PC-3 (cell line): ENCODE measurements around the gene PTHLH. TPM values are rescaled to one million over a fixed set of nuclear protein-coding genes. Genes with fewer than 3 reads are reported as not detected.
A peak's percentile ranks its signal among the peaks of the same experiment; 100 is the strongest.

Experiments
- ATAC-seq: fragments of 200-7000 bp; cut with Tn5 transposase; 2 replicates; pipeline ENCODE4 v1.9.1; 2020; ENCODE audit warnings: mild to moderate bottlenecking, moderate library complexity
- BruUV-seq: library from RNA; stranded (reverse); fragments of 400-500 nt; replicated peaks from 2 replicates; lab custom pipeline; 2021; lab: Mats Ljungman, UMichigan
- CTCF ChIA-PET: fragments of 300-600 bp; sonication (Branson Sonifier 250); formaldehyde crosslinking; loops from one replicate; lab custom pipeline; 2022; ENCODE audit warnings: antibody characterized with exemption; lab: Charles Lee
- POLR2A ChIA-PET: fragments of 300-600 bp; sonication (Branson Sonifier 250); formaldehyde crosslinking; loops from one replicate; lab custom pipeline; 2022; ENCODE audit warnings: antibody characterized with exemption; ENCODE audit not compliant: unreplicated experiment; lab: Charles Lee
- DNase-seq: peaks from one replicate; pipeline ENCODE4 v3.0.0-alpha.2; 2015
- H2AFZ ChIP-seq: fragments of 300-600 bp; sonication (generic); 2 replicates; pipeline ENCODE4 v1.6.0; 2016; ENCODE audit warnings: antibody characterized with exemption, low read length
- H3F3A ChIP-seq: fragments of 300-600 bp; sonication (generic); one replicate; pipeline ENCODE4 v1.6.0; 2017; ENCODE audit warnings: antibody characterized with exemption, low read length, control low read depth, mild to moderate bottlenecking; ENCODE audit not compliant: unreplicated experiment
- H3K27ac ChIP-seq: fragments of 300-600 bp; sonication (generic); 2 replicates; pipeline ENCODE4 v1.5.1; 2016; ENCODE audit warnings: mild to moderate bottlenecking, low read length
- H3K27me3 ChIP-seq: fragments of 300-600 bp; sonication (generic); 2 replicates; pipeline ENCODE4 v1.6.1; 2016; ENCODE audit warnings: low read length, mixed read lengths
- H3K36me3 ChIP-seq: fragments of 300-600 bp; sonication (generic); 2 replicates; pipeline ENCODE4 v1.6.1; 2016; ENCODE audit warnings: low read depth, mixed run types, low read length, mixed read lengths
- H3K4me1 ChIP-seq: fragments of 300-600 bp; sonication (generic); 2 replicates; pipeline ENCODE4 v1.5.1; 2016; ENCODE audit warnings: low read length; ENCODE audit not compliant: insufficient read depth
- H3K4me2 ChIP-seq: fragments of 300-600 bp; sonication (generic); 2 replicates; pipeline ENCODE4 v1.6.0; 2016; ENCODE audit warnings: low read length
- H3K4me3 ChIP-seq: fragments of 300-600 bp; sonication (generic); 2 replicates; pipeline ENCODE4 v1.5.1; 2016; ENCODE audit warnings: mild to moderate bottlenecking, low read length, mixed read lengths
- H3K79me2 ChIP-seq: fragments of 300-600 bp; sonication (generic); 2 replicates; pipeline ENCODE4 v1.6.1; 2017; ENCODE audit warnings: low read length, mixed read lengths
- H3K9ac ChIP-seq: fragments of 300-600 bp; sonication (generic); 2 replicates; pipeline ENCODE4 v1.6.0; 2016; ENCODE audit warnings: mild to moderate bottlenecking, low read length
- H3K9me2 ChIP-seq: fragments of 300-600 bp; sonication (generic); replicated peaks from 2 replicates; pipeline ENCODE4 v1.6.1; 2016; ENCODE audit warnings: mixed run types, low read length, mixed read lengths
- H3K9me3 ChIP-seq: fragments of 300-600 bp; sonication (generic); 2 replicates; pipeline ENCODE4 v1.6.1; 2016; ENCODE audit warnings: low read length, mixed read lengths
- H4K20me1 ChIP-seq: fragments of 300-600 bp; sonication (generic); 2 replicates; pipeline ENCODE4 v1.6.1; 2016; ENCODE audit warnings: low read length, mixed read lengths
- EZH2 ChIP-seq: fragments of 300-600 bp; sonication (generic); IDR thresholded peaks from one replicate; pipeline ENCODE4 v1.6.1; 2017; ENCODE audit warnings: antibody characterized with exemption, mild to moderate bottlenecking, low read length; ENCODE audit not compliant: unreplicated experiment
- EZH2phosphoT487 ChIP-seq: fragments of 300-600 bp; sonication (generic); IDR thresholded peaks from 2 replicates; pipeline ENCODE4 v1.6.1; 2018; ENCODE audit warnings: mild to moderate bottlenecking, antibody characterized with exemption, low read length, borderline replicate concordance
- intact Hi-C: fragments of 100-400 bp; cut with micrococcal nuclease; formaldehyde crosslinking; loops from 2 replicates; pipeline ENCODE4 v1.9.0; 2023
- total RNA-seq: library from RNA; depleted of rRNA; stranded (reverse); fragments of >200 nt; gene quantifications from 2 replicates; pipeline ENCODE4 v1.2.3, GENCODE V29; 2014
- TF ChIP-seq, protein P1 (sequence below): fragments of 300-600 bp; sonication (generic); conservative IDR thresholded peaks from 2 replicates; pipeline ENCODE4 v1.5.1; 2017; ENCODE audit warnings: antibody characterized with exemption, low read depth, mild to moderate bottlenecking, low read length

The PTHLH gene
- total RNA-seq, 1 experiment from 2014 or later: 383 TPM

DNA sequence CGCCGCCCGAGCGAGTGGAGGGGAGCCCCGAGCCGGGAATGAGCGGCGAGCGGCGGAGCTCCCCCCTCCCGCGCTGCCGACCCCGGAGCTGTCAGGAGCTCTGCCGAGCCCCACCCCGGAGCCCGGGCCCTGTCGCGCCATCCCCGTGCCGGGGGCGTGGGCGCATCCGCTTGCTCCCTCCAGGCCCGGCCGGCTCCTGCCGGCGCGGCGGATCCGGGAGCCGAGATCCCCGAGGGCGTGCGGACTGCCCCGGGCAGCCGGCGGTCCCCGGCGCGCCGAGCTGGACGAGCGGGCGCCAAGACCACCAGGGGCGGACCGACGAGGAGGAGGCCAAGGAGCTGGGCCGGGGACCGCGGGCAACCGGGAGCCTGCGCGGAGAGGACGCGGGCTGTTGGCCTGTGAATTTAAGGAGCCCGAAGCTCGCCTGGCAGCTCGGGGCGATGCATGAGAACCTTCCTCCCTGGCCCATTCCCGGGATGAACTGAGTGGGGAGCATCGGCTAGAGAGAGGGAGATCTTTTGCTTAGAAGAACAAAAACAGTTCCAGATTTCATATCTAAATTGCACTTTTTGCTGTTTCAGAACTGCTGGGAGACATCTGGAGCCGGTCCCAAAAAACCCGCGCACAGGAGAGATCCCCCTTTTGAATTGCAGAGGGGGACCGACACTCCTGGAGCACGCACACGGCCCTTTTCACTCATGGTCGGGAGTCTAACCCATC, 2.0 kb downstream of the PTHLH start:
- peak overlapping the region; percentile 8 for H2AFZ ChIP-seq
- H3K27ac ChIP-seq: peak overlapping the region; percentile 76
- H3K4me1 ChIP-seq: peaks cover 78% of the 10 kb centered on the region
- ChIA-PET CTCF (interaction anchor here (0.6 to 4.2 kb wide), 21 partner anchors 9 to 993 kb away, joined by 3 to 58 read pairs (median 4); no protein-coding TSS in a partner anchor), POLR2A (interaction anchor here (0.5 to 2.8 kb wide), 21 partner anchors 10 to 1139 kb away, joined by 3 to 30 read pairs (median 5); partner anchors contain the start of gene CCDC91)
- intact Hi-C loops: loop anchor here (1.0 to 2.0 kb wide), 8 partner anchors 12 to 1070 kb away; no protein-coding TSS in a partner anchor
- TF ChIP-seq, protein P1, sequence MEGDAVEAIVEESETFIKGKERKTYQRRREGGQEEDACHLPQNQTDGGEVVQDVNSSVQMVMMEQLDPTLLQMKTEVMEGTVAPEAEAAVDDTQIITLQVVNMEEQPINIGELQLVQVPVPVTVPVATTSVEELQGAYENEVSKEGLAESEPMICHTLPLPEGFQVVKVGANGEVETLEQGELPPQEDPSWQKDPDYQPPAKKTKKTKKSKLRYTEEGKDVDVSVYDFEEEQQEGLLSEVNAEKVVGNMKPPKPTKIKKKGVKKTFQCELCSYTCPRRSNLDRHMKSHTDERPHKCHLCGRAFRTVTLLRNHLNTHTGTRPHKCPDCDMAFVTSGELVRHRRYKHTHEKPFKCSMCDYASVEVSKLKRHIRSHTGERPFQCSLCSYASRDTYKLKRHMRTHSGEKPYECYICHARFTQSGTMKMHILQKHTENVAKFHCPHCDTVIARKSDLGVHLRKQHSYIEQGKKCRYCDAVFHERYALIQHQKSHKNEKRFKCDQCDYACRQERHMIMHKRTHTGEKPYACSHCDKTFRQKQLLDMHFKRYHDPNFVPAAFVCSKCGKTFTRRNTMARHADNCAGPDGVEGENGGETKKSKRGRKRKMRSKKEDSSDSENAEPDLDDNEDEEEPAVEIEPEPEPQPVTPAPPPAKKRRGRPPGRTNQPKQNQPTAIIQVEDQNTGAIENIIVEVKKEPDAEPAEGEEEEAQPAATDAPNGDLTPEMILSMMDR: no peak
- TF ChIP-seq EZH2 (no peak), EZH2phosphoT487 (no peak)
- peaks cover 66% of the 10 kb centered on the region for H3K79me2 ChIP-seq
- H3K27me3 ChIP-seq: no peaks in the 10 kb centered on the region
- DNase-seq: peak; percentile 87
- no peaks in the 10 kb centered on the region for H3K9me3 ChIP-seq
- peak; percentile 25 for ATAC-seq
- no TSS peak for BruUV-seq
- peak overlapping the region; percentile 68 for H3K4me3 ChIP-seq
- peaks cover 15% of the 10 kb centered on the region for H4K20me1 ChIP-seq
- no peaks in the 10 kb centered on the region for H3K9me2 ChIP-seq
- H3K9ac ChIP-seq: peak overlapping the region; percentile 85
- H3K36me3 ChIP-seq: peaks cover 20% of the 10 kb centered on the region
- peak overlapping the region; percentile 76 for H3K4me2 ChIP-seq
- H3F3A ChIP-seq: peaks cover 44% of the 10 kb centered on the region

DNA sequence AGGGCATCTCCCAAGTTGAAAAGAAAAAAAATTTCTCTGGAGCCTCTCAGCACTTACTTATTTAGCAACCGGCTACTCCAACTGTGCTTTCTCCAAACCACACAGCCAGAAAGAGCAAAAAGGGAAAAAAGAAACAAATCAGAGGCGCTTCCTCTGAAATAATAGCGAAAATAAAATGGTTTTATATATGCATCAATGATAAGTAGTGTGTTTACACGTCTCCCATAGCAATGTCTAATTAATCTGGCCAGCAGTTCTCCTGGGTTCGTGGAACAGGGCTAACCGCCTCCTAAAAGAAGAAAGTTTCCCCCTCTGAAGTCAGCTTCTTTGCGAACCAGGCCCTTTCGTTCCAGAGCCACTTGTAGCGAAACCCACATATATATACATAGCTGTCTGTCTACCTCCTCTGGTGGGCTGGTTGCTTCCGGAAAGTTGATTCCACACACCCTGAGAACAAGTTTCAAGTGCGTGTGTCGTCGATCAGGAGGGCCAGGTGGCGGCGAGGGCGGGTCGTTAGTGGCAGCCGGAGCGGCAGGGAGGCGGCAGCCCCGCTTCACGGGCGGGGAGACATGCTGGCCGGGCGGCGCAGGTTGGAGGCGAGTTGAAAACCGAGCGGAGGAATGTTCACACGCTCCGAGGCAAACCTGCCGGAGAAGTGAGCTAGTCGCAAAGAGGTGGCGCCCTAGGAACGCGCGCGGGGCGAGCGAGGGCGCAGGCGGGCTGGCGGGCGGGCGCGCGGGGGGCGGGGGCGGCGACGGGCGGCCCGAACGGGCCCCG, 2.7 kb downstream of the PTHLH start:
- TSS peak; percentile 56 for BruUV-seq
- H3K9me2 ChIP-seq: no peaks in the 10 kb centered on the region
- H3F3A ChIP-seq: peaks cover 46% of the 10 kb centered on the region
- peak; percentile 57 for ATAC-seq
- H3K79me2 ChIP-seq: peaks cover 73% of the 10 kb centered on the region
- peak overlapping the region; percentile 31 for H2AFZ ChIP-seq
- DNase-seq: peak; percentile 100
- intact Hi-C loops: loop anchor here (1.0 to 10.0 kb wide), 8 partner anchors 65 to 1071 kb away; partner anchors contain the start of gene CCDC91
- no peaks in the 10 kb centered on the region for H3K9me3 ChIP-seq
- no peak for TF ChIP-seq EZH2
- TF ChIP-seq, protein P1: no peak
- TF ChIP-seq EZH2phosphoT487: no peak
- H3K4me2 ChIP-seq: peak overlapping the region; percentile 82
- peak overlapping the region; percentile 68 for H3K4me3 ChIP-seq
- H3K9ac ChIP-seq: peak overlapping the region; percentile 85
- ChIA-PET POLR2A (interaction anchor here (0.5 to 2.8 kb wide), 21 partner anchors 10 to 1140 kb away, joined by 3 to 30 read pairs (median 4); partner anchors contain the start of gene CCDC91), CTCF (interaction anchor here (0.5 to 4.2 kb wide), 25 partner anchors 9 to 1018 kb away, joined by 3 to 58 read pairs (median 4); no protein-coding TSS in a partner anchor)
- H3K4me1 ChIP-seq: peaks cover 78% of the 10 kb centered on the region
- peak overlapping the region; percentile 76 for H3K27ac ChIP-seq
- peaks cover 27% of the 10 kb centered on the region for H3K36me3 ChIP-seq
- H3K27me3 ChIP-seq: no peaks in the 10 kb centered on the region
- H4K20me1 ChIP-seq: peaks cover 15% of the 10 kb centered on the region
